IPS-11a (cell line): ENCODE results near the gene GCG.

ENCODE experiments used
- H3K4me3 ChIP-seq: one replicate; pipeline ENCODE4 v1.5.1; 2013; ENCODE audit warnings: low read depth, low read length, control low read depth

GCG gene

GRCh38 chr2:162103443-162104009 lies 48.5 kb downstream of the GCG start:
- H3K4me3 ChIP-seq: no peak overlapping the region

GRCh38 chr2:162100579-162100978 lies 51.5 kb downstream of the GCG start:
- no peak overlapping the region for H3K4me3 ChIP-seq

- no peak overlapping the region for H3K4me3 ChIP-seq
These were observed 52.2 kb downstream of the GCG start for GRCh38 chr2:162099836-162100235.
